Stimulated activated CD8-positive, alpha-beta memory T cell treated with anti-CD3 and anti-CD28 coated beads, Interleukin-12 subunit alpha, Interleukin-12 subunit beta, amount 100 ng/mL, for 4 hours (primary cell): Measurements from ENCODE around the gene CYBA.
A peak's percentile ranks its signal among the peaks of the same experiment; 100 is the strongest.

Source experiments
- DNase-seq: peaks from one replicate; pipeline ENCODE4 v3.0.0-alpha.2; 2020; ENCODE audit warnings: low read depth

Gene CYBA

GRCh38 chr16:88650749-88651275, at the start of gene CYBA:
Gene CYBA, minus strand, starts transcription at chr16:88651053. Its CDS starts 40 bp downstream, at chr16:88651013.
- peak; percentile 74 for DNase-seq

GRCh38 chr16:88700322-88700635, 49.4 kb upstream of the CYBA start:
- no peak for DNase-seq

GRCh38 chr16:88699180-88699579, 48.3 kb upstream of the CYBA start:
- DNase-seq, result no peak

GRCh38 chr16:88698646-88699045, 47.8 kb upstream of the CYBA start:
- DNase-seq, result no peak

GRCh38 chr16:88697831-88698615, 47.2 kb upstream of the CYBA start:
- no peak for DNase-seq

- no peak for DNase-seq
These were observed 46.4 kb upstream of the CYBA start for GRCh38 chr16:88697116-88697830.

GRCh38 chr16:88696441-88696840, 45.6 kb upstream of the CYBA start:
- no peak for DNase-seq

GRCh38 chr16:88695753-88696152, 44.9 kb upstream of the CYBA start:
- DNase-seq, result no peak

- no peak for DNase-seq
These were observed 44.4 kb upstream of the CYBA start for GRCh38 chr16:88695218-88695617.

GRCh38 chr16:88694221-88695087, 43.6 kb upstream of the CYBA start:
- DNase-seq, result no peak

GRCh38 chr16:88693420-88694177, 42.7 kb upstream of the CYBA start:
- DNase-seq, result no peak

GRCh38 chr16:88692861-88693260, 42.0 kb upstream of the CYBA start:
- no peak for DNase-seq

GRCh38 chr16:88691924-88692560, 41.2 kb upstream of the CYBA start:
- no peak for DNase-seq

- no peak for DNase-seq
These were observed 40.4 kb upstream of the CYBA start for GRCh38 chr16:88691129-88691813.

GRCh38 chr16:88690341-88691128, 39.7 kb upstream of the CYBA start:
- no peak for DNase-seq

GRCh38 chr16:88688013-88688778, 37.3 kb upstream of the CYBA start:
- DNase-seq, result no peak

GRCh38 chr16:88687676-88688012, 36.8 kb upstream of the CYBA start:
- no peak for DNase-seq

- no peak for DNase-seq
These were observed 36.4 kb upstream of the CYBA start for GRCh38 chr16:88687254-88687576.
